Activated CD4-positive, alpha-beta T cell treated with anti-CD3 and anti-CD28 coated beads, Interleukin-2, amount 10 ng/mL, durations not matched to agents 7 days and 5 days (primary cell): Measurements from ENCODE around the gene ABTB2. TPM values are rescaled to one million over a fixed set of nuclear protein-coding genes. Genes with fewer than 3 reads are reported as not detected.
A peak's percentile ranks its signal among the peaks of the same experiment; 100 is the strongest.

Experiments used
- CTCF ChIA-PET: fragments of 350-600 bp; sonication (Branson Sonifier 250); formaldehyde crosslinking; loops from one replicate; lab custom pipeline; 2021; ENCODE audit warnings: antibody characterized with exemption; lab: Charles Lee
- POLR2A ChIA-PET: fragments of 350-600 bp; sonication (Branson Sonifier 250); formaldehyde crosslinking; loops from one replicate; lab custom pipeline; 2021; ENCODE audit warnings: antibody characterized with exemption; lab: Charles Lee
- DNase-seq: peaks from one replicate; pipeline ENCODE4 v3.0.0-alpha.2; 2020
- H3K27ac Mint-ChIP-seq: one replicate; pipeline ENCODE4 v1.8.0; 2021; ENCODE audit warnings: mild to moderate bottlenecking, moderate library complexity, mixed read lengths
- H3K27me3 Mint-ChIP-seq: one replicate; pipeline ENCODE4 v1.8.0; 2021; ENCODE audit warnings: mixed read lengths
- H3K36me3 Mint-ChIP-seq: one replicate; pipeline ENCODE4 v1.8.0; 2021; ENCODE audit warnings: low read depth, mixed read lengths
- H3K4me1 Mint-ChIP-seq: one replicate; pipeline ENCODE4 v1.8.0; 2021; ENCODE audit warnings: mixed read lengths
- H3K4me3 Mint-ChIP-seq: one replicate; pipeline ENCODE4 v1.8.0; 2021; ENCODE audit warnings: mild to moderate bottlenecking, moderate library complexity, mixed read lengths
- H3K9me3 Mint-ChIP-seq: one replicate; pipeline ENCODE4 v1.8.0; 2021; ENCODE audit warnings: mixed read lengths
- total RNA-seq, 2 experiments: library from RNA; stranded (reverse); gene quantifications; one replicate each; pipeline ENCODE4 v1.2.3, GENCODE V29; 2021

The ABTB2 gene
- total RNA-seq, 2 experiments from 2014 or later = 0.55 to 0.65 TPM

GRCh38 chr11:34154059-34154875, 203.5 kb downstream of the ABTB2 start:
- Mint-ChIP-seq H3K4me3 (no peak overlapping the region), H3K27me3 (no peaks in the 10 kb centered on the region), H3K27ac (no peak overlapping the region), H3K4me1 (peaks cover 15% of the 10 kb centered on the region), H3K9me3 (no peaks in the 10 kb centered on the region), H3K36me3 (no peaks in the 10 kb centered on the region)
- ChIA-PET POLR2A (interaction anchor here (0.7 kb wide), 1 partner anchor 192 kb away, joined by 3 read pairs; no protein-coding TSS in a partner anchor), CTCF (interaction anchor here (0.7 to 3.7 kb wide), 6 partner anchors 9 to 20 kb away, joined by 3 to 17 read pairs (median 4); no protein-coding TSS in a partner anchor)
- no peak for DNase-seq

GRCh38 chr11:34151916-34152845, 205.6 kb downstream of the ABTB2 start:
- no peak overlapping the region for H3K27ac Mint-ChIP-seq
- H3K9me3 Mint-ChIP-seq = no peaks in the 10 kb centered on the region
- H3K4me1 Mint-ChIP-seq = peaks cover 6% of the 10 kb centered on the region
- POLR2A ChIA-PET = no interaction called here
- CTCF ChIA-PET = interaction anchor here (0.6 to 3.7 kb wide), 6 partner anchors 9 to 206 kb away, joined by 3 to 17 read pairs (median 3); partner anchors contain the start of gene ABTB2
- H3K36me3 Mint-ChIP-seq = peaks cover 9% of the 10 kb centered on the region
- H3K4me3 Mint-ChIP-seq = no peak overlapping the region
- no peaks in the 10 kb centered on the region for H3K27me3 Mint-ChIP-seq
- no peak for DNase-seq

GRCh38 chr11:34151166-34151565, 206.6 kb downstream of the ABTB2 start:
- Mint-ChIP-seq H3K27ac (no peak overlapping the region), H3K36me3 (peaks cover 16% of the 10 kb centered on the region), H3K4me1 (peaks cover 6% of the 10 kb centered on the region), H3K27me3 (no peaks in the 10 kb centered on the region), H3K4me3 (no peak overlapping the region), H3K9me3 (no peaks in the 10 kb centered on the region)
- no peak for DNase-seq
- POLR2A ChIA-PET = no interaction called here
- CTCF ChIA-PET = interaction anchor here (0.8 to 3.7 kb wide), 5 partner anchors 8 to 207 kb away, joined by 3 to 17 read pairs (median 4); partner anchors contain the start of gene ABTB2

- no peak overlapping the region for H3K27ac Mint-ChIP-seq
- H3K4me3 Mint-ChIP-seq = no peak overlapping the region
- POLR2A ChIA-PET = no interaction called here
- CTCF ChIA-PET = interaction anchor here (0.5 to 3.7 kb wide), 5 partner anchors 8 to 327 kb away, joined by 3 to 17 read pairs (median 5); partner anchors contain the start of gene ABTB2
- no peak for DNase-seq
- peaks cover 6% of the 10 kb centered on the region for H3K4me1 Mint-ChIP-seq
- H3K27me3 Mint-ChIP-seq = no peaks in the 10 kb centered on the region
- H3K36me3 Mint-ChIP-seq = peaks cover 18% of the 10 kb centered on the region
- no peaks in the 10 kb centered on the region for H3K9me3 Mint-ChIP-seq
Observed at GRCh38 chr11:34150494-34151151, 207.2 kb downstream of the ABTB2 start.

- Mint-ChIP-seq H3K4me3 (no peak overlapping the region), H3K27me3 (no peaks in the 10 kb centered on the region), H3K36me3 (peaks cover 24% of the 10 kb centered on the region), H3K9me3 (no peaks in the 10 kb centered on the region), H3K27ac (no peak overlapping the region), H3K4me1 (peaks cover 6% of the 10 kb centered on the region)
- ChIA-PET POLR2A (no interaction called here), CTCF (interaction anchor here (0.8 to 1.5 kb wide), 2 partner anchors 9 to 57 kb away, joined by 3 to 5 read pairs; no protein-coding TSS in a partner anchor)
- DNase-seq = no peak
Observed at GRCh38 chr11:34149786-34150185, 208.0 kb downstream of the ABTB2 start.

- Mint-ChIP-seq H3K4me3 (no peak overlapping the region), H3K9me3 (no peaks in the 10 kb centered on the region), H3K27ac (no peak overlapping the region), H3K27me3 (no peaks in the 10 kb centered on the region), H3K36me3 (peaks cover 29% of the 10 kb centered on the region), H3K4me1 (peaks cover 6% of the 10 kb centered on the region)
- ChIA-PET POLR2A (no interaction called here), CTCF (no interaction called here)
- DNase-seq = no peak
Observed at GRCh38 chr11:34149274-34149673, 208.5 kb downstream of the ABTB2 start.

- Mint-ChIP-seq H3K27ac (no peak overlapping the region), H3K4me3 (no peak overlapping the region), H3K36me3 (peaks cover 30% of the 10 kb centered on the region), H3K9me3 (no peaks in the 10 kb centered on the region), H3K4me1 (peaks cover 5% of the 10 kb centered on the region), H3K27me3 (no peaks in the 10 kb centered on the region)
- CTCF ChIA-PET = no interaction called here
- POLR2A ChIA-PET = no interaction called here
- DNase-seq = no peak
Observed at GRCh38 chr11:34148504-34149165, 209.2 kb downstream of the ABTB2 start.

GRCh38 chr11:34147581-34147980, 210.2 kb downstream of the ABTB2 start:
- Mint-ChIP-seq H3K4me1 (no peaks in the 10 kb centered on the region), H3K36me3 (peaks cover 34% of the 10 kb centered on the region), H3K27me3 (no peaks in the 10 kb centered on the region), H3K9me3 (no peaks in the 10 kb centered on the region), H3K27ac (no peak overlapping the region), H3K4me3 (no peak overlapping the region)
- ChIA-PET CTCF (interaction anchor here (1.1 to 1.4 kb wide), 3 partner anchors 10 to 88 kb away, joined by 3 read pairs; no protein-coding TSS in a partner anchor), POLR2A (no interaction called here)
- no peak for DNase-seq

GRCh38 chr11:34146866-34147265, 210.9 kb downstream of the ABTB2 start:
- POLR2A ChIA-PET = no interaction called here
- Mint-ChIP-seq H3K4me3 (no peak overlapping the region), H3K27ac (peak overlapping the region; percentile 31), H3K27me3 (no peaks in the 10 kb centered on the region), H3K9me3 (no peaks in the 10 kb centered on the region), H3K4me1 (no peaks in the 10 kb centered on the region), H3K36me3 (peaks cover 38% of the 10 kb centered on the region)
- no peak for DNase-seq
- CTCF ChIA-PET = interaction anchor here (0.6 to 1.4 kb wide), 4 partner anchors 11 to 87 kb away, joined by 3 read pairs; no protein-coding TSS in a partner anchor

GRCh38 chr11:34146411-34146810, 211.4 kb downstream of the ABTB2 start:
- H3K4me1 Mint-ChIP-seq = no peaks in the 10 kb centered on the region
- no peaks in the 10 kb centered on the region for H3K27me3 Mint-ChIP-seq
- ChIA-PET POLR2A (no interaction called here), CTCF (interaction anchor here (0.6 to 1.4 kb wide), 4 partner anchors 10 to 87 kb away, joined by 3 read pairs; no protein-coding TSS in a partner anchor)
- no peak for DNase-seq
- no peaks in the 10 kb centered on the region for H3K9me3 Mint-ChIP-seq
- peaks cover 41% of the 10 kb centered on the region for H3K36me3 Mint-ChIP-seq
- no peak overlapping the region for H3K27ac Mint-ChIP-seq
- H3K4me3 Mint-ChIP-seq = no peak overlapping the region

- Mint-ChIP-seq H3K36me3 (peaks cover 42% of the 10 kb centered on the region), H3K4me3 (no peak overlapping the region), H3K27ac (no peak overlapping the region), H3K27me3 (no peaks in the 10 kb centered on the region), H3K9me3 (no peaks in the 10 kb centered on the region), H3K4me1 (no peaks in the 10 kb centered on the region)
- ChIA-PET CTCF (interaction anchor here (0.8 to 1.7 kb wide), 2 partner anchors 9 to 33 kb away, joined by 3 read pairs; no protein-coding TSS in a partner anchor), POLR2A (no interaction called here)
- no peak for DNase-seq
Observed at GRCh38 chr11:34145847-34146381, 211.9 kb downstream of the ABTB2 start.
